ENCODE measurements around the gene COA5. TPM values are rescaled to one million over a fixed set of nuclear protein-coding genes. Genes with fewer than 3 reads are reported as not detected.

Gene COA5
- 14.6 to 22.9 TPM (median 21.3 TPM) in 5 replicates for total RNA-seq (2022; extraction: Qiagen RNA extraction; ENCODE audit: low read depth)

GRCh38 chr2:98608116-98608961 is at the start of gene COA5, which contains the start of gene UNC50:
COA5 (minus strand) TSS chr2:98608512; CDS start chr2:98608405, 107 bp downstream.
UNC50 (plus strand) TSS chr2:98608589; CDS start chr2:98609760, 1,171 bp downstream.

Other genes starting within 250 kb of the COA5 start
- gene INPP4A, start 163.7 kb downstream of the COA5 start, total RNA-seq (2022; extraction: Qiagen RNA extraction; ENCODE audit: low read depth): 5.6 to 10.4 TPM (median 9.0 TPM) in 5 replicates
- gene UNC50, start 77 bp upstream of the COA5 start, total RNA-seq (2022; extraction: Qiagen RNA extraction; ENCODE audit: low read depth): 31.1 to 47.9 TPM (median 43.7 TPM) in 5 replicates
- gene MGAT4A, start 122.6 kb upstream of the COA5 start, total RNA-seq (2022; extraction: Qiagen RNA extraction; ENCODE audit: low read depth): 0.85 to 1.6 TPM (median 1.4 TPM) in 5 replicates

Measured in A549 treated with RU486 at 1 μM for 4 hours (cell line).